OCI-LY7 (cell line): ENCODE results near the gene AMPD1. TPM values are rescaled to one million over a fixed set of nuclear protein-coding genes. Genes with fewer than 3 reads are reported as not detected.

Experiments used
- BruUV-seq: library from RNA; stranded (reverse); fragments of 400-500 nt; replicated peaks from 2 replicates; lab custom pipeline; 2021; lab: Mats Ljungman, UMichigan
- CTCF ChIA-PET: fragments of 300-600 bp; sonication (Branson Sonifier 250); formaldehyde crosslinking; loops from one replicate; lab custom pipeline; 2022; ENCODE audit warnings: antibody characterized with exemption; ENCODE audit not compliant: unreplicated experiment; lab: Charles Lee
- POLR2A ChIA-PET: fragments of 300-600 bp; sonication (Branson Sonifier 250); formaldehyde crosslinking; loops from one replicate; lab custom pipeline; 2022; ENCODE audit warnings: antibody characterized with exemption; lab: Charles Lee
- DNase-seq: peaks from one replicate; pipeline ENCODE4 v3.0.0-alpha.2; 2015; ENCODE audit warnings: low spot score
- H2AFZ ChIP-seq: fragments of 200-600 bp; sonication (generic), shearing (Covaris generic); 2 replicates; pipeline ENCODE4 v1.6.1; 2014; ENCODE audit warnings: mild to moderate bottlenecking, antibody characterized with exemption, low read length, moderate library complexity
- H3K27ac ChIP-seq: fragments of 200-600 bp; sonication (generic); 2 replicates; pipeline ENCODE4 v1.5.1; 2014; ENCODE audit warnings: mixed run types, low read depth, mild to moderate bottlenecking, moderate library complexity, low read length, inconsistent platforms; ENCODE audit not compliant: poor library complexity, severe bottlenecking
- H3K36me3 ChIP-seq: fragments of 200-600 bp; sonication (generic); 2 replicates; pipeline ENCODE4 v1.6.1; 2014; ENCODE audit warnings: mild to moderate bottlenecking, antibody characterized with exemption, low read length, moderate library complexity, mixed read lengths; ENCODE audit not compliant: insufficient read depth
- H3K4me1 ChIP-seq: fragments of 200-600 bp; sonication (generic); 2 replicates; pipeline ENCODE4 v1.5.1; 2014; ENCODE audit warnings: mild to moderate bottlenecking, low read length; ENCODE audit not compliant: insufficient read depth, poor library complexity, severe bottlenecking
- H3K4me2 ChIP-seq: fragments of 200-600 bp; sonication (generic); 2 replicates; pipeline ENCODE4 v1.6.1; 2014; ENCODE audit warnings: mild to moderate bottlenecking, low read length
- H3K4me3 ChIP-seq: fragments of 200-600 bp; sonication (generic); 2 replicates; pipeline ENCODE4 v1.5.1; 2014; ENCODE audit warnings: mild to moderate bottlenecking, low read depth, low read length; ENCODE audit not compliant: poor library complexity, severe bottlenecking
- H3K79me2 ChIP-seq: fragments of 200-600 bp; sonication (generic); 2 replicates; pipeline ENCODE4 v1.6.1; 2016; ENCODE audit warnings: low read depth, mild to moderate bottlenecking, low read length, moderate library complexity, mixed read lengths; ENCODE audit not compliant: insufficient read depth
- H3K9me2 ChIP-seq: fragments of 200-600 bp; sonication (generic); 2 replicates; pipeline ENCODE4 v1.6.1; 2016; ENCODE audit warnings: mild to moderate bottlenecking, low read length, mixed read lengths; ENCODE audit not compliant: insufficient read depth
- H3K9me3 ChIP-seq: fragments of 200-600 bp; sonication (generic); 2 replicates; pipeline ENCODE4 v1.6.1; 2014; ENCODE audit warnings: mild to moderate bottlenecking, mixed run types, low read length, mixed read lengths
- H4K20me1 ChIP-seq: fragments of 200-600 bp; sonication (generic); 2 replicates; pipeline ENCODE4 v1.6.1; 2014; ENCODE audit warnings: mild to moderate bottlenecking, antibody characterized with exemption, low read length, moderate library complexity, mixed read lengths; ENCODE audit not compliant: insufficient read depth
- CTCF ChIP-seq: fragments of 200-600 bp; sonication (generic); conservative IDR thresholded peaks from 2 replicates; pipeline ENCODE4 v1.5.1; 2014; ENCODE audit warnings: mild to moderate bottlenecking, antibody characterized with exemption, low read length, moderate library complexity, mixed read lengths
- EZH2phosphoT487 ChIP-seq: fragments of 200-600 bp; sonication (generic); IDR thresholded peaks from 2 replicates; pipeline ENCODE4 v1.6.1; 2018; ENCODE audit warnings: low read depth, borderline replicate concordance, mild to moderate bottlenecking, mixed run types, antibody characterized with exemption, low read length, moderate library complexity, mixed read lengths
- intact Hi-C: fragments of 100-400 bp; cut with micrococcal nuclease; formaldehyde crosslinking; loops from one replicate; pipeline ENCODE4 v1.10.0; 2022; ENCODE audit not compliant: unreplicated experiment
- total RNA-seq, 2 experiments: library from RNA; depleted of rRNA in 1 of 2; stranded (reverse); fragments of >200 nt in 1 of 2; shearing (Covaris generic) in 1 of 2; gene quantifications; 2 replicates each; pipeline ENCODE4 v1.2.3, GENCODE V29; 2014 to 2022

Gene AMPD1
- total RNA-seq, 2 experiments from 2014 or later: not detected

- Histone ChIP-seq H3K9me2 (no peaks in the 10 kb centered on the region), H3K4me1 (peaks cover 4% of the 10 kb centered on the region), H3K36me3 (no peaks in the 10 kb centered on the region), H3K4me2 (no peak overlapping the region), H3K4me3 (no peak overlapping the region), H3K79me2 (no peaks in the 10 kb centered on the region), H3K9me3 (no peaks in the 10 kb centered on the region), H4K20me1 (no peaks in the 10 kb centered on the region), H3K27ac (no peak overlapping the region), H2AFZ (peak overlapping the region; percentile 98; the same call in 1 of the 2 replicates)
- ChIA-PET POLR2A (interaction anchor here (0.6 to 1.4 kb wide), 4 partner anchors 16 to 306 kb away, joined by 3 to 4 read pairs (median 3); no protein-coding TSS in a partner anchor), CTCF (no interaction called here)
- TF ChIP-seq CTCF: no peak
- TF ChIP-seq EZH2phosphoT487: no peak
- no TSS peak for BruUV-seq
- intact Hi-C loops: no loop called here
- no peak for DNase-seq
These were observed 27.0 kb downstream of the AMPD1 start for GRCh38 chr1:114668373-114668772.

DNA sequence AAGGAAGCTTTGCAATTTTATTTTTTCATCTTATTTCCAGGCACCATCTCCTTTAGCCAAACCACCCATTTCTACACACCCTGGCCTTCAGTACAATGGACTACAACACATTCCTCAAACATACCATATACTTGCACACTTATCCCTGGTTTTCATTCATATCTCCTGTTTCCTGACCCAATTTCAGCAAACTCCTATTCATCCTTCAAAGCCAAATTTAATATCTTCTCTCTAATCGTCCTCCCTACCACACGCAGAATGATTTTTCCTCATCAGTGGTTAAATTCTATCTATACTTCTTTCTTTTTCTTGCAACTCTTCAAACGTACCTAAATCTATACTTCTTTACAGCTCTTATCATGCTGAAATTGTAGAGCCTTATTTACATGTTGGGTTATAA, 28.4 kb downstream of the AMPD1 start:
- Histone ChIP-seq H3K4me1 (peaks cover 4% of the 10 kb centered on the region), H3K79me2 (no peaks in the 10 kb centered on the region), H3K36me3 (no peaks in the 10 kb centered on the region), H3K4me3 (no peak overlapping the region), H3K27ac (no peak overlapping the region), H2AFZ (no peak overlapping the region), H3K4me2 (no peak overlapping the region), H3K9me3 (no peaks in the 10 kb centered on the region), H4K20me1 (no peaks in the 10 kb centered on the region), H3K9me2 (no peaks in the 10 kb centered on the region)
- no peak for DNase-seq
- no TSS peak for BruUV-seq
- CTCF ChIA-PET: no interaction called here
- POLR2A ChIA-PET: interaction anchor here (1.2 to 1.5 kb wide), 2 partner anchors 15 to 18 kb away, joined by 3 to 4 read pairs; no protein-coding TSS in a partner anchor
- TF ChIP-seq CTCF: no peak
- no peak for TF ChIP-seq EZH2phosphoT487
- intact Hi-C loops: no loop called here

- BruUV-seq: no TSS peak
- H3K79me2 ChIP-seq: no peaks in the 10 kb centered on the region
- H3K4me2 ChIP-seq: no peak overlapping the region
- CTCF ChIA-PET: interaction anchor here (0.5 kb wide), 1 partner anchor 124 kb away, joined by 3 read pairs; no protein-coding TSS in a partner anchor
- no peaks in the 10 kb centered on the region for H3K4me1 ChIP-seq
- H3K9me3 ChIP-seq: no peaks in the 10 kb centered on the region
- H2AFZ ChIP-seq: no peak overlapping the region
- intact Hi-C loops: no loop called here
- H3K9me2 ChIP-seq: no peaks in the 10 kb centered on the region
- H3K36me3 ChIP-seq: no peaks in the 10 kb centered on the region
- H3K27ac ChIP-seq: no peak overlapping the region
- no peak for DNase-seq
- no peaks in the 10 kb centered on the region for H4K20me1 ChIP-seq
- H3K4me3 ChIP-seq: no peak overlapping the region
- no peak for TF ChIP-seq EZH2phosphoT487
- no peak for TF ChIP-seq CTCF
- POLR2A ChIA-PET: no interaction called here
These were observed 35.1 kb downstream of the AMPD1 start for GRCh38 chr1:114660238-114660637.
